A549 (cell line): Measurements from ENCODE around the gene LRP1. TPM values are rescaled to one million over a fixed set of nuclear protein-coding genes. Genes with fewer than 3 reads are reported as not detected.

ENCODE experiments used
- ATAC-seq, 2 experiments: fragments of 200-7000 bp in 1 of 2; fragments of >200 bp in 1 of 2; cut with Nextera tagmentation in 1 of 2; cut with Tn5 transposase in 1 of 2; 3 replicates each; pipeline versions ENCODE4 v1.8.0 to v1.9.1; 2018 to 2020; ENCODE audit warnings: mild to moderate bottlenecking in 1 of 2, moderate library complexity in 1 of 2
- CTCF ChIA-PET: fragments of 300-600 bp; sonication (Branson Sonifier 250); formaldehyde crosslinking; extraction: SDS; loops from one replicate; lab custom pipeline; 2021; ENCODE audit warnings: antibody characterized with exemption, inconsistent platforms; lab: Yijun Ruan, JAX
- POLR2A ChIA-PET: fragments of 350-600 bp; formaldehyde crosslinking; extraction: SDS; loops from one replicate; lab custom pipeline; 2021; ENCODE audit warnings: antibody characterized with exemption, inconsistent platforms; lab: Yijun Ruan, JAX
- DNase-seq, 2 experiments: peaks; one replicate each; pipeline versions ENCODE4 v3.0.0 to v3.0.0-alpha.2; 2011 to 2016; ENCODE audit warnings: low read depth in 1 of 2, low spot score in 1 of 2
- FAIRE-seq: peaks from 2 replicates; lab custom pipeline; 2011; peaks lifted over from hg19 to GRCh38; lab: Jason Lieb, UNC
- H3K27ac ChIP-seq, 2 experiments: fragments of >200 bp; sonication (Bioruptor Twin); formaldehyde crosslinking; 3 replicates each; pipeline ENCODE4 v1.5.1; 2016 to 2017
- H3K4me1 ChIP-seq: fragments of >200 bp; sonication (Bioruptor Twin); formaldehyde crosslinking; 3 replicates; pipeline ENCODE4 v1.6.1; 2016
- H3K4me2 ChIP-seq: fragments of >200 bp; sonication (Bioruptor Twin); formaldehyde crosslinking; 3 replicates; pipeline ENCODE4 v1.6.1; 2016
- H3K4me3 ChIP-seq: fragments of >200 bp; sonication (Bioruptor Twin); formaldehyde crosslinking; 3 replicates; pipeline ENCODE4 v1.5.1; 2016
- H3K9me3 ChIP-seq: fragments of >200 bp; sonication (Bioruptor Twin); formaldehyde crosslinking; 3 replicates; pipeline ENCODE4 v1.6.1; 2016
- BCL3 ChIP-seq: fragments of >200 bp; sonication (Bioruptor Twin); formaldehyde crosslinking; IDR thresholded peaks from 3 replicates; pipeline ENCODE4 v1.6.1; 2016
- BHLHE40 ChIP-seq: IDR thresholded peaks from 2 replicates; pipeline ENCODE4 v1.6.1; 2012; ENCODE audit warnings: low read depth, low read length, inconsistent platforms
- CHD4 ChIP-seq: fragments of 200-600 bp; sonication (generic); IDR thresholded peaks from 2 replicates; pipeline ENCODE4 v1.6.1; 2016; ENCODE audit warnings: antibody characterized with exemption, mild to moderate bottlenecking, borderline replicate concordance
- CTCF ChIP-seq: fragments of >200 bp; sonication (Bioruptor Twin); formaldehyde crosslinking; IDR thresholded peaks from 3 replicates; pipeline ENCODE4 v1.5.1; 2016
- EP300 ChIP-seq, 2 experiments: fragments of >200 bp; sonication (Bioruptor Twin); formaldehyde crosslinking; IDR thresholded peaks; 2 replicates in 1 of 2; 3 replicates in 1 of 2; pipeline ENCODE4 v1.6.1; 2016 to 2017
- FOSB ChIP-seq: fragments of 250-450 bp; sonication (Bioruptor Pico); IDR thresholded peaks from 2 replicates; pipeline ENCODE4 v1.5.0; 2020; ENCODE audit warnings: mild to moderate bottlenecking, moderate library complexity
- GATA3 ChIP-seq: IDR thresholded peaks from 2 replicates; pipeline ENCODE4 v1.6.1; 2012; ENCODE audit warnings: borderline replicate concordance
- HOXB13 ChIP-seq: fragments of 250-450 bp; sonication (Bioruptor Pico); IDR thresholded peaks from 2 replicates; pipeline ENCODE4 v1.5.0; 2020; ENCODE audit warnings: low read depth, mild to moderate bottlenecking, moderate library complexity
- JUN ChIP-seq, 2 experiments: fragments of >200 bp; sonication (Bioruptor Twin); formaldehyde crosslinking; IDR thresholded peaks; 2 replicates in 1 of 2; 3 replicates in 1 of 2; pipeline ENCODE4 v1.6.1; 2016 to 2017
- MAX ChIP-seq: IDR thresholded peaks from 2 replicates; pipeline ENCODE4 v1.6.1; 2012
- PBX3 ChIP-seq: IDR thresholded peaks from 2 replicates; pipeline ENCODE4 v1.6.1; 2012
- POLR2A ChIP-seq: IDR thresholded peaks from 2 replicates; pipeline ENCODE4 v1.6.1; 2012; ENCODE audit warnings: mild to moderate bottlenecking, low read length
- POLR2AphosphoS2 ChIP-seq: conservative IDR thresholded peaks from 2 replicates; pipeline ENCODE4 v1.6.1; 2012; ENCODE audit warnings: low read length, improper control_type of control experiment, inconsistent platforms
- ZC3H11A ChIP-seq: fragments of 450-650 bp; IDR thresholded peaks from 2 replicates; pipeline ENCODE4 v1.6.1; 2014; ENCODE audit warnings: antibody characterized with exemption, mild to moderate bottlenecking
- ZFP36 ChIP-seq: fragments of 450-650 bp; IDR thresholded peaks from 2 replicates; pipeline ENCODE4 v1.6.1; 2014; ENCODE audit warnings: borderline replicate concordance; ENCODE audit not compliant: partially characterized antibody
- WGBS: methylation state at CpG from one replicate; pipeline ENCODE4 v1.1.6; 2017; ENCODE audit errors: missing lambda C conversion rate; 5-methylcytosine and 5-hydroxymethylcytosine counted together
- polyA plus RNA-seq, 4 experiments: library from polyadenylated mRNA; depleted of rRNA in 3 of 4; stranded (reverse); fragments of >200 nt; fragmentation: RNase III in 1 of 4; extraction: RNeasy Plus Mini Kit Qiagen cat#74134 plus additional on column Dnase treatment in 1 of 4; gene quantifications; 2 replicates in 3 of 4; 3 replicates in 1 of 4; pipeline ENCODE4 v1.2.3, GENCODE V29; 2011 to 2017

The LRP1 gene
- polyA plus RNA-seq, 2 of the 4 experiments (the other 2 are of a cell fraction): 5.6 to 9.4 TPM

GRCh38 chr12:57209916-57210315, 81.6 kb downstream of the LRP1 start:
- H3K9me3 ChIP-seq: no peaks in the 10 kb centered on the region
- TF ChIP-seq POLR2A (no peak), CTCF (no peak), ZFP36 (no peak), PBX3 (no peak), POLR2AphosphoS2 (no peak), ZC3H11A (no peak), CHD4 (no peak), MAX (no peak), BCL3 (no peak), HOXB13 (CRISPR knock-in tag) (no peak)
- H3K4me3 ChIP-seq: no peak overlapping the region
- ATAC-seq (no peak), FAIRE-seq (no peak), DNase-seq (no peak)
- 82% methylated on average over 8 of the region's 8 CpGs for WGBS
- H3K27ac ChIP-seq: no peak overlapping the region
- ChIA-PET CTCF (interaction anchor here (4.6 kb wide), 1 partner anchor 30 kb away, joined by 27 read pairs; no protein-coding TSS in a partner anchor), POLR2A (no interaction called here)
- H3K4me1 ChIP-seq: peaks cover 13% of the 10 kb centered on the region
- H3K4me2 ChIP-seq: no peak overlapping the region

- FAIRE-seq (no peak), ATAC-seq (no peak), DNase-seq (no peak)
- CTCF ChIA-PET: interaction anchor here (0.9 to 4.6 kb wide), 2 partner anchors 30 to 32 kb away, joined by 4 to 27 read pairs; no protein-coding TSS in a partner anchor
- H3K4me2 ChIP-seq: no peak overlapping the region
- H3K9me3 ChIP-seq: no peaks in the 10 kb centered on the region
- no peak overlapping the region for H3K27ac ChIP-seq
- no peak for TF ChIP-seq EP300 (IDR thresholded peaks at IDR 0.05)
- no peak for TF ChIP-seq JUN (IDR thresholded peaks at IDR 0.05)
- no peak for TF ChIP-seq GATA3
- H3K4me1 ChIP-seq: peaks cover 15% of the 10 kb centered on the region
- H3K4me3 ChIP-seq: no peak overlapping the region
- 86% methylated on average over 9 of the region's 15 CpGs for WGBS
- POLR2A ChIA-PET: no interaction called here
These were observed 82.2 kb downstream of the LRP1 start for GRCh38 chr12:57210461-57210860.

GRCh38 chr12:57210926-57211692, 82.8 kb downstream of the LRP1 start:
- WGBS: 86% methylated on average over 15 of the region's 16 CpGs

More at GRCh38 chr12:57210926-57211692, 82.8 kb downstream of the LRP1 start:
- DNase-seq (no peak), FAIRE-seq (no peak), ATAC-seq (no peak)
- CTCF ChIA-PET: interaction anchor here (0.5 to 5.0 kb wide), 4 partner anchors 15 to 829 kb away, joined by 4 to 45 read pairs (median 16); no protein-coding TSS in a partner anchor
- H3K4me2 ChIP-seq: no peak overlapping the region
- H3K9me3 ChIP-seq: no peaks in the 10 kb centered on the region
- POLR2A ChIA-PET: no interaction called here
- H3K4me1 ChIP-seq: peaks cover 21% of the 10 kb centered on the region
- TF ChIP-seq FOSB (CRISPR knock-in tag) (no peak), BHLHE40 (no peak)
- no peak overlapping the region for H3K27ac ChIP-seq
- H3K4me3 ChIP-seq: no peak overlapping the region
